Fibroblast of skin of scalp (primary cell): ENCODE results near the gene ZYG11A.

Experiments
- DNase-seq: peaks from one replicate; pipeline ENCODE4 v3.0.0-alpha.2; 2013

Gene ZYG11A

GRCh38 chr1:52877554-52877953 is 35.0 kb downstream of the ZYG11A start:
- DNase-seq: peak; percentile 2

DNA sequence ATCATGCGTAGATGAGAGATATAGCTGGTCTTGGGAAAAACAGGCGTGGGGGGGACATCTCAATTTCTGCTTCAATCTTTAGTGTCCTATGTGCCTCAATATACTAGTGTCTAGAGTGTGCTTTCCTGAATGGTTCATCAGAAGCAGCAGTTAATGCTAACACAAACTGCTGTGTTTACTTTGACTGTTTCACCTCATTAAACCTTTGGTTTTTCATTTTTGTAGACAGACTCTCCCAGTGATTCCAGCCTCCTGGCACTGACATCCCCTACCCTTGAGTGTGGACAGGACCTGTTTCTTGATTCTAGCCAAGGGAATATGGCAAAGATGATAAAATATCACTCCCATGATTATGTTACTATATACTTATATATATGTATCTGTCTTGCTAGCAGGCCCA is 37.6 kb downstream of the ZYG11A start:
- no peak for DNase-seq

DNA sequence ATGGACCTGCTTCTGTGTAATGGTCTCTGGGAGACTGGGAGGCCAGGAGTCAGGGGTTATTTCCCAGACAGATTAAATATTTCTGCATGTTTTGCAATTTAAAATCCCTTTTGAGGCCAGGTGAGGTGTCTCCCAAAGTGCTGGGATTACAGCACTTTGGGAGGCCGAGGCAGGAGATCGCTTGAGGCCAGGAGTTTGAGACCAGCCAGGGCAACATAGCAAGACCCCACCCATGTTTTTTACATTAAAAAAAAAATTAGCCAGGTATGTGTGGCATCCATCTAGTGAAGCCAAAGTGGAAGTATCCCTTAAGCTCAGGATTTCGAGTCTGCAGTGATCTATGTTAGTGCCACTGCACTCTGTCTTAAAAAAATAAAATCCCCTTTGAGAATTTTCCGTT is 44.9 kb downstream of the ZYG11A start:
- DNase-seq: no peak

DNA sequence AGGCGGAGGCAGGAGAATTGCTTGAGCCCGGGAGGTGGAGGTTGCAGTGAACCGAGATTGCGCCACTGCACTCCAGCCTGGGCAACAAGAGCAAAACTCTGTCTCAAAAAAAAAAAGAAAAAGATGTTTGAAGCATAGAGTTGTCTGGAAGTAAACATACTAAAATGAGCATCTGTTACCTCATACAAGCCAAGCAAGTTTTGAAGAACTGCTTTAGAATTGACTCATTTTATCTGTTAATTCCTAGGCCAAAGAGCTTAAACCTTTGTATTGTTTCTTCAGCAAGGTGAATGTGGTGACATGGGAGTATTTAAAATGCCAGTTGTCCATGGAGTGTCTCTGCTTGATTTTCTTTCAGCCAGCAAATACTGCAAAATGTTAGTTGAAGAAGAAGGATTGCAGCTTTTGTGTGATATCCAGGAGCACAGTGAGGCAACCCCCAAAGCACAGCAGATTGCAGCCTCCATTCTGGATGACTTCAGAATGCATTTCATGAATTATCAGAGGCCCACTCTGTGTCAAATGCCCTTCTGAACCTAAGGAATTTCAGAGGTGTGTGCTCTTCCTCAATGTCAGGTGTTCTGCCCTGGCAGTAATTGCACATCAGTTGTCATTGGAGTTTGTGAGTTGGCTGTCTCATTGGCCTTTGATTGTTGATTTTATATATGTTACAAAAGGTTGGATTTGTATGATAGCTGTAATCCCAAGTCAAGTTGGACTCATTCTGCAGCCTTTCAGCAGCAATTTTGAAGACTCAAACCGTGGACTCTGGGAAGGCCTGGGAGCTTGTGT is 50.1 kb downstream of the ZYG11A start:
- no peak for DNase-seq

GRCh38 chr1:52899445-52899894 is 56.9 kb downstream of the ZYG11A start:
- no peak for DNase-seq

DNA sequence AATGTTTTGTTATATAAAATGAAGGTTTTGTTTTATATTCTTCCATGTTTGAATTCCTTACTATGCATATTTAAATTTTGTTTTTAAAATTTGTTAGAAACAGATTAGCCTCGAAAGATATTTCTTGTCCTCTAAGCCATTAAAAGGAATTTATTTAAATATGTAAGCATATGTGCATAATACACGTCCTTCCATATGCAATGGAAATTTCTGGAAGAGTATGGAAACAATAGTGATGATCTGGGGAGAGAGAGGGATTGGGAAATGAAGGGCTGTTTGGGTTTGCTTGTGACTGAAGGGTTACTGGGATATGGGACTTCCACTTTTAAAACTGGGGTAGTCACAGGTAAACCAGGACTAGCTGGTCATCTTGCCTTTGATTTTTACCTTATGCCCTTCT is 57.8 kb downstream of the ZYG11A start:
- no peak for DNase-seq

GRCh38 chr1:52901384-52901783 is 58.8 kb downstream of the ZYG11A start:
- no peak for DNase-seq

DNA sequence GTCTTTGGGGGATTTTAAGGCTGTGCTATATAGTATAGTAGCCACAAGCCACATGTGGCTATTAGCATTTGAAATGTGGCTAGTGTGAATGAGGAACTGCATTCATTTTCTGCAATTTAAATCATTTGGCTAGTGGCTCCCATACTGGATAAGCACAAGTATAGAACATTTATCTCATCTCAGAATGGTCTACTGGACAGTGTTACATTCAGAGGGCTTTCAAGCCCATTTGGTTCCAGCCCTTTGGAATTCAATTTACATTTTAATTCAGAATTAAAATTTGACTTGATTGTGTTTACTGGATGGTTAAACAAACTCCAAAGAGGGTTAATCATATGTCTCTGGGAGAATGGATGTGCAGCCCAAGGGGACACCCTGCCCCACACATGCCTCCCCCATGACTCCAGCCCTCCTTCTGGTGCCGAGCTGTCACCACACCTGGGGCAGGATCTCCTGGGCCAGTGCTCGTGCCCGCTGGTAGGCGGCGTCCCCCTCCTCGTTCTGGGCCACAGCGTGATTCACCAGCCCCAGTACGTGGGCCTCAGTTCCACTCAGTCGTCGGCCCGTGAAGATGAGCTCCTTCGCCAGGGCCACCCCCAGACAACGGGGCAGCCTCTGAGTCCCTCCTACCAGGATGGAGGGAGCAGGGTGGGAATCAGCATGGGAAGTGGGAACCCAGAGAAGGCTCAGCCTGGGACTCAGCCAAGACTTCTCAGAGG is 61.8 kb downstream of the ZYG11A start:
- DNase-seq: no peak

GRCh38 chr1:52904927-52905698 is 62.6 kb downstream of the ZYG11A start:
- peak; percentile 42 for DNase-seq

DNA sequence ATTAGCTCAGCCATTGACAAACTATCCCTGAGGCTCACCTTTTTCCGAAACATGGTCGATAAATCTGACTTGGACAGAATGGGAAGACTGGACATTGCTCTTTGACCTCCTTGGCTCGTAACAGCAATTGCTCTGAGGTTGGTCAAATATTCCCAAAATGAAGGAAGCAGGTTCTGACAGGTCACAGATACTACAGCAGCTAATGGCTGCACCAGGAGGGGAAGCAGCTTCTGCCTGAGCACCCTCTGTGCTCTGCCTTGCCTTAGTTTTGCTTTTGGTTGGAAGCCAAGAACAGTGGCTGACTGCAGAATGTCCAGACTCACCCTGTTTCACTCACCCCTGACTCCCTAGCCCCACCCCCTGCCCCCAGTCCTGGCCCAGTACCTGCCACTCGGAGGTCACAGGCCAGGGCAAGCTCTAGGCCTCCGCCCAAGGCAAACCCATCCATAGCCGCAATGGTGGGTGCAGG is 63.6 kb downstream of the ZYG11A start:
- no peak for DNase-seq

DNA sequence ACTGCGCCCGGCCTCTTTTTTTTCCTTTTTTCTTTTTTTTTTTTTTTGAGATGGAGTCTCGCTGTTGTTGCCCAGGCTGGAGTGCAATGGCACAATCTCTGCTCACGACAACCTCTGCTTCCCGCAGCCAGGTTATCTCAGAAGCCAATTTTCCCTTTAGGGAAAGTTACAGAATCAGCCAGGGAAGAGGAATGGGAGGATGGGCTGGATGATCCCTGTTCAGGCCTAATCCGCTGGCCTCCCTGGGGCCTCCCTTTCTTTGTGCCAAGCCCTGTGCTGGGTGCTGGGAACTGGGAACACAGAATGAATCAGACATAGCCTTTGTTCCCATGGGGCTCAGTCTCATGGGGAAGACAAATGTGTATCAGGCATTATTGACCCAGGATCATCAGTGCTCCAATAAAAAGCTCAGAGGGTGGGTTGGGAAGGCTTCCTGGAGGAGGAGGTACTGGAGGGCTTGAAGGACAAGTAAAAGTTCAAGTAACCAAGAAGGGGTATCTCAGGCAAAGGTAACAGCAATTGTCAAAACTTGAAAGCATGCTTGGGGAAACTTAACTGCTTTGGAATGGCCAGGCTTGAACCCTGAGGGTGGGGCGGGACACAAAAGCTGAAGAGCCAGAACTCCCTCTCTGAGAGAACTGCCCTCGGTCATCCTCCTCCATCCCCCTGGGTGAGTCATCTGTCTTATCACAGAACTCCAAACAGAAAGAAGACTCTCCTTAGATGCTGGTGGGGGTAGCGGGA is 64.7 kb downstream of the ZYG11A start:
- DNase-seq: no peak

GRCh38 chr1:52907812-52908153 is 65.2 kb downstream of the ZYG11A start:
- DNase-seq: no peak

- DNase-seq: no peak
These were observed 69.0 kb downstream of the ZYG11A start for GRCh38 chr1:52911541-52911940.

GRCh38 chr1:52913014-52913413 is 70.5 kb downstream of the ZYG11A start:
- DNase-seq: no peak

DNA sequence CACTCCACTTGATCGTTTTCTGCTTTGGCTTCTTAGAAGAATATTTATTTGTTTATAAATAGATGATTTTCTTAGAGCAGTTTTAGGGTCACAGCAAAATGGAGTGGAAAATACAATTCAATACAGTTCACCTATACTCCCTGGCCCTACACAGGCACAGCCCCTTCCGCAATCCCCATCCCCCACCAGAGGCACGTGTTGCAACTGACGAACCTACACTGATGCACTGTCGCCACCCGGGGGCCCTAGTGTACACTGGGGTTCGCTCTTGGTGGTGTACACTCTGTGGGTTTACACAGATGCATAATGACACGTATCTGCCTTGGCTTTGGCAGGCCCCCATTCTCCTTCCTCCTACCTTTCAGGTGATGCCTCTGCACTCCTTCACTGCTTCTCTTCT is 71.0 kb downstream of the ZYG11A start:
- DNase-seq: no peak

DNA sequence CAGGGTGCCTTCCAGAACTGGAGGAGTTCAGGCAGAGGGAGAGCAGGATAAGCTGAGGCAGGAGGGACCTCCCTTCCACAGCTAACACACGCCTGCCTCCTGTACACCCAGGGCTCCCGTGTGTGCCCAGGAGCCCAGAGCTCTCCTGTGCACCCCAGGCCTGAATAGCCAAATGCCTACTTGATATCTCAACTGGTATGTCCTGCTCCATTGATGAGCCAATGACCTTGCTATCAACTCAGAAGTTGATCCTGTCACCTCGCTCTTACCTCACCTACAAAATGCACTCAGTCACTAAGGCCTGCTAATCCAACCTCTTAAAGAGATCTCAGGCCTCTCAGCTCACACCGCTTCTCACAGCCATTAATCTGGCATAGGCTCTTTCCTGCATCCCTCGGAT is 71.9 kb downstream of the ZYG11A start:
- no peak for DNase-seq

- no peak for DNase-seq
These were observed 72.8 kb downstream of the ZYG11A start for GRCh38 chr1:52915211-52915854.

DNA sequence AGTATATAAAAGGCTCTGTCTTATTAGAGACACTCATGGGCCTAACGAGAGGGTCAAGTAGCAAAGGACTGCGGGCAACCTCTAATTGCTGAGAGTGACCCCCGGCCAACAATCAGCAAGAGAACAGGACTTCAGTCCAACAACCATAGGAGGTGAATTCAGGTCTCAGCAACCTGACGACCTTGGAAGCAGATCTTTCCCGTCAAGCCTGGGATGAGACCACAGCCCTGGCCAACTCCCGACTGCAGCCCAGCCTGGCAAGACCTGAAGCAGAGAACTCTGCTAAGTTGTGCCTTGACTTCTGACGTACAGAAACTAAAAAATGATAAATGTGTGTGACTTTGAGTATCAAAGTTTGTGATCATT is 73.3 kb downstream of the ZYG11A start:
- DNase-seq: no peak

DNA sequence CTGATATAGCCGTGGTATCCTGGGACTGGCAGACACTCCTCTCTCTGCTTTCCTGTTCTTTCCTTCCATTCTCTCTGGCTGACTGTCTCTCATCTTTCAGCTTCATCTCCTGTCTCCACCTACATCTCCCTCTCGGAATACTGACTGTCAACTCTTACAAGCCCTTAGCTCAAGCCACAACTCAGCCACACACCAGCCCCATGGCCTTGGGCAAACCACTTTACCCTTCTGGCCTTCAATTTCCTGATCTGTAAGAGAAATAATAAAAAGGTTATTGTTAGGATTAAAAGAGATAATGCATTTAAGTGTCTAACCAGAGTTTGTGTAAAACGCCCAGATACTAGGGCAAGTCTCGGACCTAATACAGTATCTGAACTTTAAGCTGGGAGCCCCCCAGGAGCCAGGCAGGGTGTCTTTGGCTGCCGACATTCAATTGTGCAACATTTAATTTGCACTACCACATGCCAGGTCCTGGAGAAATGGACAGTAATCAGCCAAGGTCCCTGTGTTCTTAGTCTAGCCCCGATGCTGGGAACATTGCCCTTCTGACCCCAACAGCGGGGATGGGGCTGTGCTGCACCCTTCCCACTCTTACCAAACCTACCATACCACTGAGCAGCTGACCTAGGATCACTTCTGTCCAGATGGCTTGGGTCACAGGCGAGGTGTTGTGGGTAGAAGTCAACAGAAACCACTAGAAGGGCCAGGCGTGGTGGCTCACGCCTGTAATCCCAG is 73.8 kb downstream of the ZYG11A start:
- DNase-seq: no peak

DNA sequence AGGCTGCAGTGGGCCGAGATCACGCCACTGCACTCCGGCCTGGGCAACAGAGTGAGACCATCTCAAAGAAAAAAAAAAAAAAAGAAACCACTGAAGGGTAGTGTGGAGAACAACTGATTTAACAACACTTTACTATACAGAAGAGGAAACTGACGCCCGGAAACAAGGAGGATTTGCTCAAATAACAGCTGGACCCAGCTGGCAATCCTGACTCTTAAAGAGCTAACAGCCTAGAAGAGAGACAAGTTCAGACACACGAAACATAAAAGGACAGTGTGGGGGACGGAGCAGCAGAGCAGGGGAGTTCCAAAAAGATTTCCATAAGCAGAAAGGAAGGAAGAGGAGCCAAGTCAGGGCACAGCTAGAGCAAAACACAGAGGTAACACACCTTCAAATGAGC is 74.6 kb downstream of the ZYG11A start:
- no peak for DNase-seq

GRCh38 chr1:52917581-52917980 is 75.0 kb downstream of the ZYG11A start:
- no peak for DNase-seq
